HL-60/S4 treated with retinoic acid at 250 ng/mL for 4 days and 3 days (cell line): ENCODE measurements around the gene STH.

ENCODE experiments used
- in situ Hi-C: fragments of 300-500 bp; cut with MboI; formaldehyde crosslinking; loops from 2 replicates; pipeline ENCODE4 v1.7.0; 2022; ENCODE audit warnings: low sequenced_read_pairs

STH gene

GRCh38 chr17:45983614-45984310, 15.3 kb upstream of the STH start:
- in situ Hi-C loops: no loop called here

GRCh38 chr17:45984368-45984767, 14.7 kb upstream of the STH start:
- in situ Hi-C loops: no loop called here

GRCh38 chr17:45985447-45985846, 13.6 kb upstream of the STH start:
- in situ Hi-C loops: no loop called here

- in situ Hi-C loops: no loop called here
These were observed 13.0 kb upstream of the STH start for GRCh38 chr17:45986056-45986455.

GRCh38 chr17:45987706-45988105, 11.3 kb upstream of the STH start:
- in situ Hi-C loops: no loop called here

GRCh38 chr17:45989759-45990158, 9.3 kb upstream of the STH start:
- in situ Hi-C loops: no loop called here

GRCh38 chr17:45990886-45991285, 8.2 kb upstream of the STH start:
- in situ Hi-C loops: no loop called here

- in situ Hi-C loops: no loop called here
These were observed 7.7 kb upstream of the STH start for GRCh38 chr17:45991341-45991740.

- in situ Hi-C loops: no loop called here
These were observed 6.9 kb upstream of the STH start for GRCh38 chr17:45992175-45992574.

- in situ Hi-C loops: no loop called here
These were observed 6.1 kb upstream of the STH start for GRCh38 chr17:45992904-45993303.

- in situ Hi-C loops: no loop called here
These were observed 5.0 kb upstream of the STH start for GRCh38 chr17:45993962-45994627.

- in situ Hi-C loops: no loop called here
These were observed 4.1 kb upstream of the STH start for GRCh38 chr17:45994987-45995386.

- in situ Hi-C loops: no loop called here
These were observed 3.3 kb upstream of the STH start for GRCh38 chr17:45995627-45996270.

- in situ Hi-C loops: no loop called here
These were observed 2.6 kb upstream of the STH start for GRCh38 chr17:45996282-45996937.

- in situ Hi-C loops: no loop called here
These were observed 1.9 kb upstream of the STH start for GRCh38 chr17:45997166-45997565.

GRCh38 chr17:45997624-45998023, 1.4 kb upstream of the STH start:
- in situ Hi-C loops: no loop called here

GRCh38 chr17:45999900-46000290, 845 bp downstream of the STH start:
- in situ Hi-C loops: no loop called here

- in situ Hi-C loops: no loop called here
These were observed 1.2 kb downstream of the STH start for GRCh38 chr17:46000292-46000691.

GRCh38 chr17:46000757-46001156, 1.7 kb downstream of the STH start:
- in situ Hi-C loops: no loop called here

GRCh38 chr17:46001390-46002310, 2.6 kb downstream of the STH start:
- in situ Hi-C loops: no loop called here
